Fibroblast of lung (primary cell): ENCODE measurements around the gene POU2AF2.

Source experiments
- EZH2 ChIP-seq: IDR thresholded peaks from 2 replicates; pipeline ENCODE4 v1.5.1; 2012; ENCODE audit warnings: low read length, control low read depth, mild to moderate bottlenecking; ENCODE audit errors: missing control alignments
- TF ChIP-seq, protein P1 (sequence below), 2 donors: IDR thresholded peaks in 1 of 2; conservative IDR thresholded peaks in 1 of 2; 1 replicate in 1 of 2; 2 replicates in 1 of 2; pipeline ENCODE4 v1.5.1; 2011 to 2012; ENCODE audit warnings: low read length in 2 of 2, control low read depth in 1 of 2, inconsistent platforms in 1 of 2, low read depth in 1 of 2, mild to moderate bottlenecking in 1 of 2

DNA sequence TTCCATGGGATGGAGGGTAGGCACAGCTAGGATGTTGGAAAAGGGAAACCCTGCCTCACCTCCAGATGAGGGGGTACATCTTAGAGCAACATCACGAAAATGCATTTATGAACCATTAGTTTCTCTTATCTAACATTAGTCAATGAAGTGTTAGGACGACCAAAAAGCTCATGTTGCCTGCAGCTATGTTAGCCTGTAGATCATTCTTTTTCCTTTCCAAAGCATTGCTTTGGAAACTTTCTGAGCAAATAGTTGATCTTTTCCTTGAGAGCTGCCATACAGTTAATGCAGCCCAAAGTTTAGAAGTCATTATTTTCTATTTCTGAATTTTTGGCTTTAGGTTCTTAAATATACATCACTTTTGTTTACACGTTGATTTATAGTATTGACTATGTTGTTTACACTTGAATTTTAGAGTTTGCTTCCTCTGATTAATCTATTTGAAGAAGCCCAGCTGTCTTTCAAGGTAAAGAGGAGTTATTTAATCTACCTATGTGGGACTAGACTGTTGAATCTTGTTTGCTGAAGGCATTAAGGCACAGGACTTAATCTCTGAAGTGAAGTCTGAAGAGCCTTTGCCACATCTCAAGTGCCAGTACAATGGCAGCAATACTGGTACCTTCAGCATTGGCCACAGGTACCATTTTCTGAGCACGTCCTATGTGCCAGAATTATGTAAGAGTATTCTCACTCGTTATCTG, 63.8 kb downstream of the POU2AF2 start:
- TF ChIP-seq, protein P1, sequence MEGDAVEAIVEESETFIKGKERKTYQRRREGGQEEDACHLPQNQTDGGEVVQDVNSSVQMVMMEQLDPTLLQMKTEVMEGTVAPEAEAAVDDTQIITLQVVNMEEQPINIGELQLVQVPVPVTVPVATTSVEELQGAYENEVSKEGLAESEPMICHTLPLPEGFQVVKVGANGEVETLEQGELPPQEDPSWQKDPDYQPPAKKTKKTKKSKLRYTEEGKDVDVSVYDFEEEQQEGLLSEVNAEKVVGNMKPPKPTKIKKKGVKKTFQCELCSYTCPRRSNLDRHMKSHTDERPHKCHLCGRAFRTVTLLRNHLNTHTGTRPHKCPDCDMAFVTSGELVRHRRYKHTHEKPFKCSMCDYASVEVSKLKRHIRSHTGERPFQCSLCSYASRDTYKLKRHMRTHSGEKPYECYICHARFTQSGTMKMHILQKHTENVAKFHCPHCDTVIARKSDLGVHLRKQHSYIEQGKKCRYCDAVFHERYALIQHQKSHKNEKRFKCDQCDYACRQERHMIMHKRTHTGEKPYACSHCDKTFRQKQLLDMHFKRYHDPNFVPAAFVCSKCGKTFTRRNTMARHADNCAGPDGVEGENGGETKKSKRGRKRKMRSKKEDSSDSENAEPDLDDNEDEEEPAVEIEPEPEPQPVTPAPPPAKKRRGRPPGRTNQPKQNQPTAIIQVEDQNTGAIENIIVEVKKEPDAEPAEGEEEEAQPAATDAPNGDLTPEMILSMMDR (conservative IDR thresholded peaks at IDR 0.05 in 1 of 2, IDR thresholded peaks at IDR 0.05 in 1 of 2; ENCODE audit: low read depth in 1 of 2, low read length in 2 of 2) = no peak
- TF ChIP-seq EZH2 = no peak
